Spleen (tissue), 11 donors: ENCODE measurements around the gene UHRF1. TPM values are rescaled to one million over a fixed set of nuclear protein-coding genes. Genes with fewer than 3 reads are reported as not detected.

Source experiments
- DNase-seq: peaks from one replicate; pipeline ENCODE4 v3.0.0-alpha.2; 2020
- H3K27ac ChIP-seq, 8 donors: fragments of 200-600 bp; sonication (generic) in 7 of 8; 1 replicate in 4 of 8; 2 replicates in 4 of 8; pipeline versions ENCODE4 v1.5.0 to v1.8.0; 2016 to 2021; ENCODE audit warnings: inconsistent platforms in 4 of 8, mild to moderate bottlenecking in 4 of 8, moderate library complexity in 1 of 8
- H3K27me3 ChIP-seq, 7 donors: fragments of 200-600 bp; sonication (generic) in 6 of 7; replicated peaks in 1 of 7; 1 replicate in 4 of 7; 2 replicates in 3 of 7; pipeline versions ENCODE4 v1.5.0 to v1.8.0; 2016 to 2021; ENCODE audit warnings: inconsistent platforms in 3 of 7, mild to moderate bottlenecking in 1 of 7
- H3K36me3 ChIP-seq, 6 donors: fragments of 200-600 bp; sonication (generic) in 5 of 6; 1 replicate in 4 of 6; 2 replicates in 2 of 6; pipeline versions ENCODE4 v1.5.0 to v1.8.0; 2016 to 2021; ENCODE audit warnings: inconsistent platforms in 2 of 6
- H3K4me1 ChIP-seq, 6 donors: fragments of 200-600 bp; sonication (generic) in 5 of 6; 1 replicate in 3 of 6; 2 replicates in 3 of 6; pipeline versions ENCODE4 v1.5.0 to v1.8.0; 2016 to 2021; ENCODE audit warnings: inconsistent platforms in 3 of 6
- H3K4me3 ChIP-seq, 8 donors: fragments of 200-600 bp; sonication (generic) in 7 of 8; 1 replicate in 4 of 8; 2 replicates in 4 of 8; pipeline versions ENCODE4 v1.5.0 to v1.8.0; 2016 to 2021; ENCODE audit warnings: inconsistent platforms in 4 of 8, mild to moderate bottlenecking in 4 of 8, moderate library complexity in 2 of 8
- H3K9me3 ChIP-seq, 8 donors: fragments of 200-600 bp; sonication (generic) in 7 of 8; 1 replicate in 4 of 8; 2 replicates in 4 of 8; pipeline versions ENCODE4 v1.5.0 to v1.8.0; 2016 to 2021; ENCODE audit warnings: inconsistent platforms in 4 of 8
- CTCF ChIP-seq, 11 experiments: fragments of 200-600 bp in 7 of 11; fragments of 450-650 bp in 4 of 11; sonication (generic) in 4 of 11; IDR thresholded peaks in 8 of 11; conservative IDR thresholded peaks in 3 of 11; 1 replicate in 7 of 11; 2 replicates in 4 of 11; pipeline versions ENCODE4 v1.4.0 to v1.8.0; 2016 to 2021; ENCODE audit warnings: antibody characterized with exemption in 11 of 11, inconsistent platforms in 4 of 11, mild to moderate bottlenecking in 1 of 11
- POLR2A ChIP-seq, 3 donors: fragments of 450-650 bp; IDR thresholded peaks; one replicate each; pipeline ENCODE4 v1.5.1; 2017; ENCODE audit warnings: antibody characterized with exemption in 3 of 3, mild to moderate bottlenecking in 1 of 3
- POLR2AphosphoS5 ChIP-seq, 3 donors: sonication (generic); formaldehyde crosslinking; IDR thresholded peaks; one replicate each; pipeline ENCODE4 v1.5.1; 2017; ENCODE audit warnings: antibody characterized with exemption in 3 of 3
- WGBS, 5 donors: extraction: QIAGEN DNeasy Blood & Tissue Kit in 3 of 5; methylation state at CpG; one replicate each; pipeline versions ENCODE4 v1.1.5 to v1.1.7; 2013 to 2018; 5-methylcytosine and 5-hydroxymethylcytosine counted together
- intact Hi-C: fragments of 100-400 bp; cut with DNase I; formaldehyde crosslinking; loops from one replicate; pipeline ENCODE4 v1.15.0; 2023; ENCODE audit warnings: low total_unique reads
- polyA plus RNA-seq, 3 donors: library from polyadenylated mRNA; stranded (reverse); fragments of 200-250 nt; gene quantifications; one replicate each; pipeline ENCODE4 v1.2.1, GENCODE V29; 2013
- total RNA-seq, 7 donors: library from RNA; depleted of rRNA in 3 of 7; stranded (reverse); fragments of >200 nt in 3 of 7; fragmentation: NEBNext Ultra II Directional in 4 of 7; extraction: Animal tissue kit (Norgen Biotek cat#: 25700) in 4 of 7; gene quantifications; one replicate each; pipeline versions ENCODE4 v1.1.0 to v1.2.1, GENCODE V29; 2016 to 2021
- donor health status: healthy with polysubstance abuse.
- donor health status: DM: no; HTN: no; CAD: no; lungs with moderate emphysema.
- donor health status: DM: no; HTN: no; CAD: no.
- donor health status: Bipolar disorder and iron deficiency.
- donor health status: healthy.
- donor health status: DM: no; HTN: no; CAD: no.
- donor health status: DM: yes; HTN: yes; CAD: no.

UHRF1 gene
- total and polyA plus RNA-seq, 10 donors = 1.5 to 10.8 (median 4.6) TPM

- intact Hi-C loops = no loop called here
- Histone ChIP-seq H3K9me3 (peaks cover 0 to 18% (median 13%) of the 10 kb centered on the region in 8 donors), H3K4me1 (peaks cover 0 to 8% (median 3%) of the 10 kb centered on the region in 6 donors), H3K27ac (no peak overlapping the region), H3K36me3 (peaks cover 0 to 59% (median 6%) of the 10 kb centered on the region in 6 donors), H3K27me3 (no peaks in the 10 kb centered on the region), H3K4me3 (no peak overlapping the region)
- no peak for TF ChIP-seq CTCF (IDR thresholded peaks at IDR 0.05 in 8 of 11, conservative IDR thresholded peaks at IDR 0.05 in 3 of 11)
- no peak for TF ChIP-seq POLR2A (IDR thresholded peaks at IDR 0.05)
- TF ChIP-seq POLR2AphosphoS5 (IDR thresholded peaks at IDR 0.05) = no peak
- WGBS, 5 donors = 77 to 96% (median 90%) methylated on average over 5 of the region's 5 CpGs
- no peak for DNase-seq
These were observed 87.4 kb downstream of the UHRF1 start for GRCh38 chr19:4996701-4997100.

GRCh38 chr19:4997297-4997696 is 88.0 kb downstream of the UHRF1 start:
- H3K9me3 ChIP-seq = peaks cover 0 to 12% (median 10%) of the 10 kb centered on the region in 8 donors
- H3K27me3 ChIP-seq = no peaks in the 10 kb centered on the region
- H3K4me1 ChIP-seq = peaks cover 0 to 10% (median 4%) of the 10 kb centered on the region in 6 donors
- DNase-seq = no peak
- H3K36me3 ChIP-seq = peaks cover 0 to 53% (median 6%) of the 10 kb centered on the region in 6 donors
- WGBS, 5 donors = 93 to 96% (median 94%) methylated on average over 5 to 12 of the region's 12 CpGs
- no peak overlapping the region for H3K27ac ChIP-seq
- no peak overlapping the region for H3K4me3 ChIP-seq
- intact Hi-C loops = no loop called here
- TF ChIP-seq POLR2A (IDR thresholded peaks at IDR 0.05) = no peak
- TF ChIP-seq CTCF (IDR thresholded peaks at IDR 0.05 in 8 of 11, conservative IDR thresholded peaks at IDR 0.05 in 3 of 11) = no peak
- TF ChIP-seq POLR2AphosphoS5 (IDR thresholded peaks at IDR 0.05) = no peak

- Histone ChIP-seq H3K27ac (no peak overlapping the region), H3K4me1 (peaks cover 0 to 21% (median 7%) of the 10 kb centered on the region in 6 donors), H3K27me3 (no peaks in the 10 kb centered on the region), H3K36me3 (peaks cover 0 to 52% (median 6%) of the 10 kb centered on the region in 6 donors), H3K9me3 (no peaks in the 10 kb centered on the region), H3K4me3 (no peak overlapping the region)
- 86 to 95% (median 94%) methylated on average over 6 of the region's 6 CpGs for WGBS, 5 donors
- TF ChIP-seq POLR2AphosphoS5 (IDR thresholded peaks at IDR 0.05) (no peak), CTCF (IDR thresholded peaks at IDR 0.05 in 8 of 11, conservative IDR thresholded peaks at IDR 0.05 in 3 of 11) (no peak), POLR2A (IDR thresholded peaks at IDR 0.05) (no peak)
- intact Hi-C loops = no loop called here
- DNase-seq = no peak
These were observed 90.9 kb downstream of the UHRF1 start for GRCh38 chr19:5000120-5000611.

- no peaks in the 10 kb centered on the region for H3K9me3 ChIP-seq
- TF ChIP-seq POLR2AphosphoS5 (IDR thresholded peaks at IDR 0.05) = no peak
- TF ChIP-seq POLR2A (IDR thresholded peaks at IDR 0.05) = no peak
- peak in 10 of 11 experiments; percentile 24 to 76 (median 61) for TF ChIP-seq CTCF (IDR thresholded peaks at IDR 0.05 in 8 of 11, conservative IDR thresholded peaks at IDR 0.05 in 3 of 11)
- H3K36me3 ChIP-seq = peaks cover 0 to 41% (median 2%) of the 10 kb centered on the region in 6 donors
- H3K4me3 ChIP-seq = no peak overlapping the region
- H3K4me1 ChIP-seq = peaks cover 0 to 25% (median 11%) of the 10 kb centered on the region in 6 donors
- DNase-seq = no peak
- H3K27ac ChIP-seq = no peak overlapping the region
- H3K27me3 ChIP-seq = no peaks in the 10 kb centered on the region
- WGBS, 5 donors = 49 to 78% (median 62%) methylated on average over 3 of the region's 3 CpGs
- intact Hi-C loops = no loop called here
These were observed 92.3 kb downstream of the UHRF1 start for GRCh38 chr19:5001615-5002014.
